OCI-M2 (cell line): ENCODE measurements around the gene SCN4B.

ENCODE experiments used
- DNase-seq: peaks from one replicate; lab custom pipeline; 2025; ENCODE audit not compliant: unreplicated experiment; lab: John Stamatoyannopoulos, UW

Gene SCN4B

GRCh38 chr11:118174006-118174567, 21.5 kb upstream of the SCN4B start:
- no peak for DNase-seq

DNA sequence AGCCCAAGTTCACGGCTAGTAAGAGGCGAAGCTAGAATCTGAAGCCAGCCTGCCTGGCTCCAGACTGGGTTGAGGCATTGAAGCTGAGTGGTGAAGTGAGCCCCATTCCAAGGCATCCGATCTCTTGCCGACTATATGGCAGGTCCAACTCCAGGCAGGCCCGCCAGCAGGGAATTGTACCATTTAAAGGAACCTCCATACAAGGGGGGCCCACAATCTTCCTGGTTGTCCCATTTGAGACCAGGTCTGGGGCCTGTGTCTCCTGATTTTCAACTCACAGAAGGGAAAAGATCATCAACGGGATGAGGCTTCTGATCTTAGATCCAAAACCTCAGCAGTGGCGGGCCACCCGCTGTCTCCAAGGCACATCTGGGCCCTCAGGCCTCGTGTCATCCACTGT, 19.7 kb upstream of the SCN4B start:
- no peak for DNase-seq

GRCh38 chr11:118171269-118172062, 18.8 kb upstream of the SCN4B start:
- no peak for DNase-seq

DNA sequence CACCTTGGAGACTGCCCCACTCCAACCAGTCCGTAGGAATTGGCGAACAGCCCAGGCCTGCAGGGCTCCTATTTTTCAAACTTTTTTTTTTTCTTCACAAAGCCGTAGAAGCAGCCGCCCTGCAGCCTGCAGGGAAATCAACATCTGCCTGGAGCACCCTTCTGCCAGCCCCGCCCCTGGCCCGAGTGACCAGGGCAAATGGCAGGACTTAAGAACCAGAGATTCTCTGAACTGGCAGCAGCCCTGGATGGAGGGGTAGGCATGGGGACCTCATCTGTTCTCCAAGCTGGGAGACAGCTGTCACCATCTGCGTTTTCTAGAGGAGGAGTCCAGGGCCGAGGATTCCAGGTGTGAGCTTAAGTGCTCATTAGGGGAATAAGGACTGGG, 18.3 kb upstream of the SCN4B start:
- DNase-seq, result no peak

DNA sequence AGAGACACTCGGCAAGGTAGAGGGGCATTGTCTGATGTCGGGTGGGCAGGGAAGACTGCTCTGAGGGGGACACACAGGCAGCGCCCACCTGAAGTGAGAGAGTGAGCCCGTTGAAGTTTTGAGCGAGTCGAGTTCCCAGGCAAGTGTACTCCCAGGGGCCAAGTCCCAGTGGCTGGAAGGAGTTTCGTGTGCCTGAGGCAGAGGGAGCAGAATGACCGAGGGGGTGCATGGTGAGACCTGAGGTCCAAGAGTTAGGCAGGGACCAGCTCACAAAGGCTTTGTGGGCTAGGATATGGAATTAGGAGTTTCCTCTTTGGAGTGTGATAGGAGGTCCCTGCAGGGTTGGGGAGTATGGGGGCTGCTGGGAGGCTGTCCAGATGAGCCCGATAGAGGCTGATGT, 17.6 kb upstream of the SCN4B start:
- DNase-seq, result no peak

DNA sequence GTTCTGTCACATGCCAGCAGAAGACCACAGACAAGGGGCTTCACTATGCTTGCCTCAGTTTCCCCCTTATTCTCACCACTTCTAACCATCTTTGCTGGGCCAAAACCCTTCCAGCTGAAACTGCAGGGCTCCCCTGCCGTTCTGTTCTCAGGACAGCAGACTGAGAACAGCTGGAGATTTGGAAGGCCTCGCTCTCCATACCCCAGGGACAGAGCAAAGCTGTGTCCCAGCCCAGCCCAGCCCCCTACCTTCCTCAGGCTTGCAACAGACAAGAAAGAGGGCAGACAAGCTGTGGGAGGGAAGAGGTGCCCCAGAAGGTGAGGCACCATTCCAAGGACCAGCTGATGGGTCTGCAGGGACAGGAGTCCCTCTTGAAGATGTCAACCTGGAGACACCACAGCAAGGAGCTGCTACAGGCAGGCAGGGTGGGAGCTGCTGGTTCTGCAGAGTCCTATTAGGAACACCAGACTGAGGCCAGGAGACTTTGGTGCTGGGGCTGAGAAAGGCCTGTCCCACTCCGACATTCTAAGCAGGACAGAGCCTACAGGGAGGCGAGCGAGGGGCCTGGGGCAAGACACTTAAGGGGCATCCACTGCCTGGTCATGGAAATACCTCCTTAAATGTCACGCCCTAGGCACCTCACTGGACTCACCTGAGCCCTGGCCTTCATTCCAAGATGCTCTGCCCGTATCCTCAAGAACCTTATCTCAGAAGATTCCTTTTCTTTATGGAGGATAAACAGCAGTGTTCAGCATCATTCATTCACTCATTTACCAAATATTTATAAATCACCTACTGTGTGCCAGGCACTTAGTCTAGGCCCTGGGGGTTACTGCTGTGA, 16.9 kb upstream of the SCN4B start:
- DNase-seq, result no peak

GRCh38 chr11:118168751-118169150, 16.1 kb upstream of the SCN4B start:
- no peak for DNase-seq

DNA sequence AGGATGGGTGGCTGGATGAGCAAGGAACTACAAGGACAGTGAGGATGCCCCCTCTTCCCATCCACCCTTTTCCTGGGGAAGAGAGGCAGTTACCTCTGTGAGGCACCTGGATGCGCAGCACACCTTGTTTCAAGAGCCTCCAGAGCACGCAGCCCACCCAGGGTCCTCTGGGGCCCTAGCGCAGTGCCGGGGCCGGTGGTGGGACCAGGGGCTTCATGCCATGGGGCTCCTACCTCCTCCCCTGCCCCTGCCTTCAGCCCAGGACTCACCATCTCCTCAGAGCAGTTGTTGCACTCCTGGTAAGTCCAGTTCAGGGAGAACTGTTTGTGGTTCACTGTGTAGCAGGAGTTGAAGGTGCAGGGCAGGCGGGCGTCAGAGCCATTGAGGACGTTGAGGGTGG, 15.7 kb upstream of the SCN4B start:
- DNase-seq, result no peak

GRCh38 chr11:118167906-118168305, 15.3 kb upstream of the SCN4B start:
- DNase-seq, result no peak

- DNase-seq, result no peak
Observed at GRCh38 chr11:118167253-118167652, 14.6 kb upstream of the SCN4B start.

DNA sequence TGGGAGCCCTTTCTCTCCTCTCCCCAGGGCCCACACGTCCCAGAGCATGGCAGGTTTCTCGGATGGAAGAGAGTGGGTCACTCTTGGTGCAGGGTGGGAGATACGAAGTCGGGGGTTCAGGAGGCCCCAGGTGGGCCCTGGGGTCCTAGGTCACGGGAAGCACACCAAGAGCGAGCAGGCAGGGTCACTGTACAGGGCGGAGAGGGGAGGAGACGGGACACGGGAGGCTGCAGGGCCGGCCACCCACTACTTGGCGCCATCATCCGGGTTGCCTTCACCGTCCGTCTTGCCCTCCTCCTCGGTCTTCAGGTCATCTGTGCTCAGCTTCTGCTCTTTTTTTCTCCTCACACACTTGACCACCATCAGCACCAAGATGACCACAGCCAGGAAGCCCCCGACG, 14.0 kb upstream of the SCN4B start:
- no peak for DNase-seq

GRCh38 chr11:118164885-118165284, 12.3 kb upstream of the SCN4B start:
- no peak for DNase-seq

GRCh38 chr11:118163494-118163893, 10.9 kb upstream of the SCN4B start:
- no peak for DNase-seq

DNA sequence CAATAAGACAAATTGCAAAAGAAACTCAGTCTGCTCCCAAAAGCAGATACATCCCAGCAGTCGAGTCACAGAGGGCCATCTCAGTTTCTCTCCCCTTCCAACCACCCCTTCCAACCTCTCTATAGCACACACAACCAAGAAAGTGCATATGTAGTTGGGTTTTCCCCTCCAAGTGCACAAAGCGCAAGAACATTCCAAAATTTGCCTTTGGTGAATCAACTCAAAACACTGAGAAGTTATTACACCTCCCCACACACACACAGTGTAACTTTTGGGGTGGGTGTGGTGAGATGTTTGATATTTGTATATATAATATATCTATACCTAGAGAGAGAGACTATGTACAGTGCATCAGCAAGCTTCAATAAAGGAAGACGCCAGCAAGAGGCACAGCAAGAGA, 10.2 kb upstream of the SCN4B start:
- DNase-seq, result no peak

DNA sequence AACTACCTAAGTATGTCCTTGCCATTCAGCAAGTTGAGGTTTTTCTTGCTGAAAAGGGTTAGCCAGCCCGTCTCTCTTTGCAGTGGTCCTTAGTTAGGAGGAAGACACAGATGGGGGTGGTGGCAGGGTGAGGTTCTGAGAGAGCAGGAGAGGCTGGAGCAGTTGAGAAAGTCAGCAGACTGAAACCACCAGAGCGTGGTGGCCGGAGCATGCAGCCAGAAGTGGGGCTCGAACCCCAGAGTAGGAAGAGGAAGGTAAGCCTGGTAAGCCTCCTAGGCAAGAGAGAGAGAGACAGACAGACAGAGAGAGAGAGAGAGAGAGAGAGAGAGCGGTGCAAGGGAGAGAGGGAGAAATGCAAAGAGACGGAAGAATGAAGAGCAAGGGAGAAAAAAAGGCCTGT, 9.2 kb upstream of the SCN4B start:
- no peak for DNase-seq

GRCh38 chr11:118157186-118157895, 4.7 kb upstream of the SCN4B start:
- DNase-seq, result no peak

GRCh38 chr11:118156531-118157185, 4.0 kb upstream of the SCN4B start:
- DNase-seq, result no peak

DNA sequence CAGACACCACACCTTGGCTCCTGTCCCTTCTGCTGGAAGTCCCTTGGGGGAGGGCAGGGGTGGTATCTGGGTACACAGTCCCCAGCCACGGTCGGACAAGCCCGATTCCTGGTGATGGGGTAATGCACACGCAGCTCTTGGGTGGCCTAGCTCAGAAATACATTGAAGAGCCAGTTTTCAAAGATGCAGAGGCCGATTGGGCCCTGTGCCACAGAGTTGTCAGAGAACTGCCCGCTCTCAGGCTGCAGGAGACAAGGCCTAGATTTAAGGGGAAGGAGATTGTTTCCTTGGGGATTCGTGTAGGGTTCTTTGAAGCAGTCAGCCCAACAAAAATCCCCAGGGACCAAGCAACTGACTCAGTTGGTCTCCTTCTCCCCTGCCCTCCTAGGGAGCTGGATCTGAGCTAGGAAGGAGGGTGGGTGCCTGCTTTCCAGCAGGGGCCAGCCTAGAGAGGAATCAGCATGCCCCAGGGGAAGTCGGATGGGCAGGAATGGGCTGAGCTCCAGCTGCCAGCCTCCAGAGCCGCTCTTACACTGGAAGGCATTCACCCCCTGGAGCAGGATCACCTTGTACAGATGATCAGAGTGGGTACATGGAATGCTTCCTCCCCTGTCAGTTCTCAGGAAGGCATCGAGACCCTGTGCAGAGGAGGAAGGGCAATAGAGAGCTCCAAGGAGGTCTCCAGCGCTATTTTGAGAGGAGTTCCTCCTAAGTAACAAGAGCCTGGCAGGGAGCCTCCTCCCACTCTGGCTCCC, 3.3 kb upstream of the SCN4B start:
- DNase-seq, result no peak

- no peak for DNase-seq
Observed at GRCh38 chr11:118154641-118155040, 2.0 kb upstream of the SCN4B start.

- no peak for DNase-seq
Observed at GRCh38 chr11:118153976-118154375, 1.4 kb upstream of the SCN4B start.
